Tibial artery (tissue), 4 donors: ENCODE measurements around the gene FAHD1.

ENCODE experiments used
- DNase-seq, 2 donors: peaks; one replicate each; pipeline ENCODE4 v3.0.0-alpha.2; 2019
- H3K27ac ChIP-seq, 2 donors: fragments of 200-600 bp; sonication (generic) in 1 of 2; 1 replicate in 1 of 2; 2 replicates in 1 of 2; pipeline ENCODE4 v1.5.1; 2018 to 2019; ENCODE audit warnings: mild to moderate bottlenecking in 1 of 2
- H3K27me3 ChIP-seq, 2 donors: fragments of 200-600 bp; sonication (generic) in 1 of 2; one replicate each; pipeline versions ENCODE4 v1.5.1 to v1.6.0; 2016 to 2019
- H3K36me3 ChIP-seq, 3 donors: fragments of 200-600 bp; sonication (generic) in 2 of 3; one replicate each; pipeline ENCODE4 v1.5.1; 2016 to 2019; ENCODE audit warnings: mild to moderate bottlenecking in 2 of 3
- H3K4me1 ChIP-seq, 4 donors: fragments of 200-600 bp; sonication (generic) in 2 of 4; 1 replicate in 3 of 4; 2 replicates in 1 of 4; pipeline ENCODE4 v1.5.1; 2016 to 2019
- H3K4me3 ChIP-seq, 2 donors: fragments of 200-600 bp; sonication (generic) in 1 of 2; 1 replicate in 1 of 2; 2 replicates in 1 of 2; pipeline ENCODE4 v1.5.1; 2018 to 2019; ENCODE audit warnings: mild to moderate bottlenecking in 2 of 2
- H3K9me3 ChIP-seq, 3 donors: fragments of 200-600 bp; sonication (generic) in 1 of 3; one replicate each; pipeline ENCODE4 v1.5.1; 2016 to 2019
- intact Hi-C: fragments of 100-400 bp; cut with DNase I; formaldehyde crosslinking; loops from one replicate; pipeline ENCODE4 v1.15.0; 2023; ENCODE audit warnings: low total_unique reads
- TF ChIP-seq, protein P1 (sequence below), 2 experiments: fragments of 200-600 bp in 1 of 2; fragments of 450-650 bp in 1 of 2; IDR thresholded peaks; one replicate each; pipeline ENCODE4 v1.5.1; 2017 to 2019; ENCODE audit warnings: antibody characterized with exemption in 2 of 2, mild to moderate bottlenecking in 1 of 2, moderate library complexity in 1 of 2

Gene FAHD1

GRCh38 chr16:1826691-1827573, at the start of gene FAHD1, which contains the start of gene HAGH:
TSS of gene FAHD1 (plus strand) at chr16:1827206. CDS start at chr16:1827239, 33 bp downstream.
TSS of gene HAGH (minus strand) at chr16:1826825. CDS start at chr16:1826787, 38 bp downstream.
- TF ChIP-seq, protein P1, sequence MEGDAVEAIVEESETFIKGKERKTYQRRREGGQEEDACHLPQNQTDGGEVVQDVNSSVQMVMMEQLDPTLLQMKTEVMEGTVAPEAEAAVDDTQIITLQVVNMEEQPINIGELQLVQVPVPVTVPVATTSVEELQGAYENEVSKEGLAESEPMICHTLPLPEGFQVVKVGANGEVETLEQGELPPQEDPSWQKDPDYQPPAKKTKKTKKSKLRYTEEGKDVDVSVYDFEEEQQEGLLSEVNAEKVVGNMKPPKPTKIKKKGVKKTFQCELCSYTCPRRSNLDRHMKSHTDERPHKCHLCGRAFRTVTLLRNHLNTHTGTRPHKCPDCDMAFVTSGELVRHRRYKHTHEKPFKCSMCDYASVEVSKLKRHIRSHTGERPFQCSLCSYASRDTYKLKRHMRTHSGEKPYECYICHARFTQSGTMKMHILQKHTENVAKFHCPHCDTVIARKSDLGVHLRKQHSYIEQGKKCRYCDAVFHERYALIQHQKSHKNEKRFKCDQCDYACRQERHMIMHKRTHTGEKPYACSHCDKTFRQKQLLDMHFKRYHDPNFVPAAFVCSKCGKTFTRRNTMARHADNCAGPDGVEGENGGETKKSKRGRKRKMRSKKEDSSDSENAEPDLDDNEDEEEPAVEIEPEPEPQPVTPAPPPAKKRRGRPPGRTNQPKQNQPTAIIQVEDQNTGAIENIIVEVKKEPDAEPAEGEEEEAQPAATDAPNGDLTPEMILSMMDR (IDR thresholded peaks at IDR 0.05), result no peak
- Histone ChIP-seq H3K4me1 (peaks cover 0 to 53% (median 32%) of the 10 kb centered on the region in 4 donors), H3K27ac (peak within 1 kb of the TSS; percentile 77 to 84), H3K9me3 (no peaks in the 10 kb centered on the region), H3K36me3 (peaks cover 10 to 24% (median 13%) of the 10 kb centered on the region in 3 donors), H3K27me3 (no peaks in the 10 kb centered on the region), H3K4me3 (peak within 1 kb of the TSS; percentile 74 to 89)
- DNase-seq, result peak; percentile 93 to 96
- intact Hi-C loops, result loop anchor here (5.0 kb wide), 1 partner anchor 45 kb away; the partner anchor contains the start of genes NUBP2 and SPSB3

GRCh38 chr16:1777375-1778199, 49.4 kb upstream of the FAHD1 start:
- peaks cover 0 to 54% (median 36%) of the 10 kb centered on the region in 4 donors for H3K4me1 ChIP-seq
- H3K9me3 ChIP-seq, result no peaks in the 10 kb centered on the region
- H3K4me3 ChIP-seq, result no peak overlapping the region
- H3K27ac ChIP-seq, result no peak overlapping the region
- intact Hi-C loops, result no loop called here
- TF ChIP-seq, protein P1 (IDR thresholded peaks at IDR 0.05), result no peak
- no peak for DNase-seq
- no peaks in the 10 kb centered on the region for H3K27me3 ChIP-seq
- peaks cover 23 to 64% (median 55%) of the 10 kb centered on the region in 3 donors for H3K36me3 ChIP-seq

- TF ChIP-seq, protein P1 (IDR thresholded peaks at IDR 0.05), result no peak
- Histone ChIP-seq H3K4me1 (peaks cover 0 to 57% (median 38%) of the 10 kb centered on the region in 4 donors), H3K4me3 (no peak overlapping the region), H3K27ac (no peak overlapping the region), H3K9me3 (no peaks in the 10 kb centered on the region), H3K36me3 (peaks cover 23 to 64% (median 55%) of the 10 kb centered on the region in 3 donors), H3K27me3 (no peaks in the 10 kb centered on the region)
- intact Hi-C loops, result no loop called here
- DNase-seq, result no peak
Measured at GRCh38 chr16:1778200-1779179, 48.5 kb upstream of the FAHD1 start.

DNA sequence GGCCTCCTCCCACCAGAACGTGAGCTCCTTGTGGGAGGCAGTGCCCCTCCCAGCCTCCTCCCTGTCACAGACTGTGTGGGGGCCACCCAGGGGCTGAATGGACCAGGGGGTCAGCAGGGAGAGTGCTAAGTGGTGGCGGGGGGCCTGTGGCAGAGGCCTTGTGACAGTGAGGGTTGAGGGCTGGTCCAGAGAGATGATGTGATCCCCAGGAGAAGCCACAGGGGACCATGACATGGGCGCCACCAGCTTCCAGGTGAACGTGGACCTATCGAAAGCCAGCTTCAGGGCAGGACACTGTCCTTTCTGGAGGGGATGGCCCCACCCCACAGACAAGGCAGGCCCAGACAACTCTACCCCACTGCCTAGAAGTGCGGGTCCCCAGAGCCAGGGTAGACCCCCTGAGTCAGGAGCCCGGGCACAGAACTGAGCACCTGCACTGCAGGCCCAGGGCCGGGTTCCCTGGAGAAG, 47.7 kb upstream of the FAHD1 start:
- Histone ChIP-seq H3K36me3 (peaks cover 23 to 64% (median 55%) of the 10 kb centered on the region in 3 donors), H3K27ac (no peak overlapping the region)
- intact Hi-C loops, result no loop called here

More for the DNA sequence above, 47.7 kb upstream of the FAHD1 start:
- H3K9me3 ChIP-seq, result no peaks in the 10 kb centered on the region
- no peaks in the 10 kb centered on the region for H3K27me3 ChIP-seq
- H3K4me3 ChIP-seq, result no peak overlapping the region
- TF ChIP-seq, protein P1 (IDR thresholded peaks at IDR 0.05), result no peak
- DNase-seq, result no peak
- peaks cover 0 to 58% (median 38%) of the 10 kb centered on the region in 4 donors for H3K4me1 ChIP-seq
